HK-2 (cell line): Measurements from ENCODE around the gene LRRC7.

Experiments
- DNase-seq: peaks from one replicate; pipeline ENCODE4 v3.0.0-alpha.2; 2018; ENCODE audit not compliant: unreplicated experiment

Gene LRRC7

GRCh38 chr1:70092526-70092925, 524.8 kb downstream of the LRRC7 start:
- DNase-seq: no peak

GRCh38 chr1:70093250-70093975, 525.7 kb downstream of the LRRC7 start:
- no peak for DNase-seq

- no peak for DNase-seq
Observed at GRCh38 chr1:70101231-70101630, 533.5 kb downstream of the LRRC7 start.

- no peak for DNase-seq
Observed at GRCh38 chr1:70101774-70102173, 534.1 kb downstream of the LRRC7 start.

- DNase-seq: no peak
Observed at GRCh38 chr1:70103770-70104169, 536.0 kb downstream of the LRRC7 start.

- no peak for DNase-seq
Observed at GRCh38 chr1:70109241-70109640, 541.5 kb downstream of the LRRC7 start.

GRCh38 chr1:70112838-70113237, 545.1 kb downstream of the LRRC7 start:
- no peak for DNase-seq

- DNase-seq: no peak
Observed at GRCh38 chr1:70115315-70115714, 547.6 kb downstream of the LRRC7 start.

GRCh38 chr1:70117046-70117445, 549.3 kb downstream of the LRRC7 start:
- no peak for DNase-seq

GRCh38 chr1:70134148-70134547, 566.4 kb downstream of the LRRC7 start:
- no peak for DNase-seq

- DNase-seq: no peak
Observed at GRCh38 chr1:70140343-70140742, 572.6 kb downstream of the LRRC7 start.

GRCh38 chr1:70140894-70141293, 573.2 kb downstream of the LRRC7 start:
- DNase-seq: no peak

- DNase-seq: no peak
Observed at GRCh38 chr1:70142075-70142474, 574.4 kb downstream of the LRRC7 start.

GRCh38 chr1:70143048-70143659, 575.4 kb downstream of the LRRC7 start:
- DNase-seq: no peak

GRCh38 chr1:70146488-70146887, 578.8 kb downstream of the LRRC7 start:
- no peak for DNase-seq

- DNase-seq: no peak
Observed at GRCh38 chr1:70150444-70150843, 582.7 kb downstream of the LRRC7 start.

- DNase-seq: no peak
Observed at GRCh38 chr1:70153739-70154138, 586.0 kb downstream of the LRRC7 start.

GRCh38 chr1:70156529-70157120, 588.9 kb downstream of the LRRC7 start:
- no peak for DNase-seq

GRCh38 chr1:70164350-70164749, 596.6 kb downstream of the LRRC7 start:
- no peak for DNase-seq

- no peak for DNase-seq
Observed at GRCh38 chr1:70168283-70168682, 600.6 kb downstream of the LRRC7 start.

- no peak for DNase-seq
Observed at GRCh38 chr1:70169018-70169839, 601.5 kb downstream of the LRRC7 start.

- DNase-seq: no peak
Observed at GRCh38 chr1:70171512-70171911, 603.8 kb downstream of the LRRC7 start.
